Raji (cell line): Measurements from ENCODE around the gene IL1RL1.

Experiments used
- POLR2A ChIP-seq: IDR thresholded peaks from 2 replicates; pipeline ENCODE4 v1.6.1; 2011; ENCODE audit warnings: low read depth, low read length, control low read depth; ENCODE audit not compliant: insufficient read depth

IL1RL1 gene

DNA sequence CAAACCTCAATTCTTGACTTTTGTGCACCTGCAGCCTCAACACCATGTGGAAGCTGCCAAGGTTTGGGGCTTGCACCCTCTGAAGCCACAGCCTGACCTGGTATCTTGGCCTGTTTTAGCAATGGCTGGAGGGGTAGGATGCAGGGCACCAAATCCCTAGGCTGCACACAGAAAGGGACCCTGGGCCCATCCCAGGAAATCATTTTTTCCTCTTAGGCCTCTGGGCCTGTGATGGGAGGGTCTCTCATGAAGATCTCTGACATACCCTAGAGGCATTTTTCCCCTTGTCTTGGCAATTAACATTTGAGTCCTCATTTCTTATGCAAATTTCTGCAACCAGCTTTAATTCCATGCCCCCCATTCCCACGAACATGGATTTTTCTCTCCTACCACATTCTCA is 54.4 kb downstream of the IL1RL1 start:
- TF ChIP-seq POLR2A = no peak

DNA sequence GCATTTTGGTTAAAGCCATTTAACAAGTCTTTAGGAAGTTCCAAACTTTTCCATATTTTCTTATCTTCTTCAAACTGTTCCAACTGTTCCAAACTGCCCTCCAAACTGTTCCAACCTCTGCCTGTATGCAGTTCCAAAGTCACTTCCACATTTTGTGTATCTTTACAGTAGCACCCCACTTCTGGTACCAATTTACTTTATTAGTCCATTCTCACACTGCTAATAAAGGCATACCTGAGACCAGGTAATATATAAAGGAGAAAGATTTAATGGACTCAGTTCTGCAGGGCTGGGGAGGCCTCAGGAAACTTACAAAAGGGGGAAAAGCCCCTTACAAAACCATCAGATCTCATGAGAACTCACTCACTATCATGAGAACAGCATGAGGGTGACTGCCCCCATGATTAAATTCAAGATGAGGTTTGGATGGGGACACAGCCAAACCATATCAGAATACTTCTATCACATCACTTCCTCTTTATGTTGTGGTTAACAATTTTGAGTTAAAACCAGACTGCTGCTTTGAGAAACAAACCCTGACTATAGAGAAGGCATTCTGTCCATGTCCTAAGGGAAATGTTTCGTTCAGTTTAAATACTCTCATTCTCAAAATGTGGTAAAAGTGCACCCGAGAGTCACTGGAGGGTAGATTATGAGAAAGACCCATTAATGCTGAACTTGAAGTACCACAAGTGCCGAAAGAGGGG is 55.2 kb downstream of the IL1RL1 start:
- TF ChIP-seq POLR2A = no peak

DNA sequence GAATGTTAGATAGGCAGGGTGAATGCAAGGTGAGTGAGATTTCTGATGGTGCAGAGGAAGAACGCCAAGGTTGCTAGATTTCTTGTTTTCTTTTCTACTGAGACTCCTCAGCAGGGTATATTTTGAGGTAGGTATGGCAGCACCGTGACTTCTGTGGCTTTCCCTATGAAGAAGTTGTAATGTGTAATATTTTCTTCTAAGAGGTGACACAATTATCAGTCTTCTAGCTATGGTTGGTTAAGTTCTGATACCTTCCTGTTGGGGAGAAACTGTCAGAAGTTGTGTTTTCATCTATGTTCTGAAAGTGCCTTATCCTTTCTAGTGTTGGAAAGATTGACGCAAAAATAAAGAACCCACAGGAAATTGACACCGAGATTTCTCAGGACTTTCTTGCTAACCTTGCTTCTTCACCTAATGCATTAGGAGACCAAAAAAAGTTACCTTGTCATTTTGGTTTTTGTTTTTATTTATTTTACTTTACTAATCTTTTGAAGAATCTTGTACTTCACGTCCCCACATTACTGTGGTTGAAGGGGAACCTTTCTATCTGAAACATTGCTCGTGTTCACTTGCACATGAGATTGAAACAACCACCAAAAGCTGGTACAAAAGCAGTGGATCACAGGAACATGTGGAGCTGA is 56.1 kb downstream of the IL1RL1 start:
- no peak for TF ChIP-seq POLR2A

DNA sequence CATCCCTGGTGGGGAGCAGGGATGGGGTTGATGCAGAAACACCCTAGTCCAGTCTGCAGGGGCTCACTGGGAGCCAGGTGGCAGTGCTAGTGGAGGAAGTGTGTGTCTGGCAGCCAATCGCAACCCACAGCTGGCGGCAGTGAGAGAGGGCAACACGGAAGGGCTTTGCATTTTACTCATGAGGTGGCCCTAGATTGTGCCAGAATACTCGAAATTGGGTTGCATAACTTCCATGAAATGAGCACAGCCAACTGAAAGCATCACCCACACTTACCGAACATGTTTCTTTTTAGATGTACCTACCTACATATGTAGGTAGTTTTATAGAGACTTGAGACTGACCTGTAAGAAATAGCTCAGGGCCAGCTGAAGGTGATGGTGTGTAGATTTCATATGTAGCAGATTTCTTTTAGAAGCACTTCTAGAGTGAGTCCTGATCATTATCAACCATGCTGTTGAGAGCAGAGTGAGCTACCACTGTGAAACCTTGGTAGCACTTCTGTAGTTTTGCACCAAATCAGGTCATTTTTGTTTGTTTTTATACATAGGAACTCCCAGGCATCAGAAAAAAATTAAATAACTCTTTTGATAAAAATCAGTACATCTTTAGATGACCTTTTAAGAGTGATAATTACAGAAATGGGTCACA is 57.2 kb downstream of the IL1RL1 start:
- no peak for TF ChIP-seq POLR2A

DNA sequence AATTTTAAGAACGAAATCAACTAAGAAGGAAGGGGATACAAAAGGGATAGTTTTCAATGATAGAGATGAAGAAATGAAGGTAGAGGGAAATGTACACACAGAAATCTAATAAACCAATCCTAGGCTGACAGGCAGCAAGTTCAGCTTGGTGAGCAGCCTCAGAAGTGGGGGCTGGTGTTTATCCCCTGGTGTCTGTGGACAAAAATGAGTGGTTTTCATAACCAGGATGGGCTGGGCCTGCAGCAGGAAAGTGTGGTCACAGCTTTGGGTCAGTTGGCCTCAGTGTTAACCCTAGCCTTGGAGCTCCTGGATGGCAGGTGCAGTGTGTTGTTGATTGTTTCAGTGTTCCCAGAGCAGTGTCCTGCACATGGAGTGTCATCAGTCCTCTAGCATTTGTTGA is 58.5 kb downstream of the IL1RL1 start:
- no peak for TF ChIP-seq POLR2A

DNA sequence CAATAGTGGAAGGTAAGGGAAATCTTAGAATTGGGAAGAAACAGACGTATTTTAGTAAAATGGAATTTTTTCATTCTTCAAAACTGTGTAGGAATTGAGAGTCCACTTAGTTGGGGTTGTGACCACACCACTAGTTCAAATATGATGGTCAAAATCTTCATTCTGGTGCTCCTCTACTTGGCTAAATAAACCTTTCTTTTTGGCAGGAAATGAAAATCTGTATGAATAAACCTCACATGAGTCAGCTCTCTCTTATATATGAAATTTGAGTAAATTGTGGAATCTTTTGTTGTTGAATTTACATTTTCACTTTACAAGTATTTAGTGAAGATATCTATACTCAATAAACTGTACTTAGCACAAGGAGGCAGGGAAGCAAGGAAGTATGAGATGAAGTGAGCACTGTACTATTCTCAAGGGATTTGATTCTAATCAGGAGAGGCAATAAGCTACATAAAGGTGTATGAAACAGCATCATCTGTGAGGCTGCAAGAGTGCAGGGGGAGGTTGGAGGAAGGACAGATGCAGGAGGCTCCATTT is 64.8 kb downstream of the IL1RL1 start:
- no peak for TF ChIP-seq POLR2A

DNA sequence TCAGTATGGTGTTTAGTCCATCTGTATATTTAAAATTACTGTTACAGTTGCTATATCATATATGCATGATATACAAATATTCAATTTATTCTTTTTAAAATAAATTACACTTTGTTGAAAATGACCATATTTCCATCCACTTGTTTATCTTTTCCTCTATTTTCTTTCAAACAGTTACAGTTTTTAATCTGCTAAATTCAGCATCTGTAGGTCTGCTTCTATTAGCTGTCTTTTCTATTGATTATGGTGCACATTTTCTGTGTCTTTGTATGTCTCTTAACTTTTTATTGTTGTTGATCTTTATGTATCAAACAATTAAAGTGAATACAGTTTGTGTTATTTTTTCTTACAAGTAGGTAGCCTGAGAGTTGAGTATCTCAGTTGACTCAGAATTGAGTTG is 72.4 kb downstream of the IL1RL1 start:
- no peak for TF ChIP-seq POLR2A

DNA sequence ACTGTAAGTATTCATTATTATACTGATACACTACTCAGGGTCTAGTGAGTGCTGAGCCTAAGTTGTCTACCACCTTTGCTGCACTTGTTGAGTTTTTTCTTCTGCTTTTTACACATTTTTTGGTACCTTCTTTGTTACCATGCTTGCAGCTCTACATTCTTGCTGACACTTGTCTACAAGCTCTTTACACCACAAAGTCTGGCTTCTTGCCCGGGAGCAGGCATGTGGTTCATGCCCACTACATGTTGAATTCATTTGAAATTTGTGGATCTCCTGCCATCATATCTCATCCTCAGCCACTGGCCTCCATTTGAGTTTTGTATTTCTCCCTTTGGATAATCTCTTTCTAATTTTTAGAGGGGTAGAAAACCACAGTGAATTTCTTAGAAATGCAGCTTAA is 74.2 kb downstream of the IL1RL1 start:
- TF ChIP-seq POLR2A = no peak

DNA sequence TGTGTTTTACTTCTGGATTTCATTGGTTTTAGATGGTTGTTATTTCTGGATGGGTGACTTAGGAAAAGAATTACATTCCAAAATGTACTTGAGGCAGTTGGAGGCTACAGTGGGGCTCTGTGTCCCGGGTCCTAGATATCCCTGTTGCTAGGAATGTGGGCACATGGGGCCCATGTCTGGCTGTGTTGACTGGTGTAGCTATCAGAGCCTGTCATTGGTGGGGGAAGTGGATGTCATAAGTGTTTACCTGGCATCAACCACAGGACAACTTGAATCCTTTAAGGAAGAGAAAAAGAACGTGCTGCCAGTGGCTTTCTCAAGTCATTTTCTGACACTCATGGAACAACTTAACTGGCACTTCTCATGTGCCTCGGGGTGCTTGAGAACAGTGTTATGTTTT is 74.6 kb downstream of the IL1RL1 start:
- TF ChIP-seq POLR2A = no peak

DNA sequence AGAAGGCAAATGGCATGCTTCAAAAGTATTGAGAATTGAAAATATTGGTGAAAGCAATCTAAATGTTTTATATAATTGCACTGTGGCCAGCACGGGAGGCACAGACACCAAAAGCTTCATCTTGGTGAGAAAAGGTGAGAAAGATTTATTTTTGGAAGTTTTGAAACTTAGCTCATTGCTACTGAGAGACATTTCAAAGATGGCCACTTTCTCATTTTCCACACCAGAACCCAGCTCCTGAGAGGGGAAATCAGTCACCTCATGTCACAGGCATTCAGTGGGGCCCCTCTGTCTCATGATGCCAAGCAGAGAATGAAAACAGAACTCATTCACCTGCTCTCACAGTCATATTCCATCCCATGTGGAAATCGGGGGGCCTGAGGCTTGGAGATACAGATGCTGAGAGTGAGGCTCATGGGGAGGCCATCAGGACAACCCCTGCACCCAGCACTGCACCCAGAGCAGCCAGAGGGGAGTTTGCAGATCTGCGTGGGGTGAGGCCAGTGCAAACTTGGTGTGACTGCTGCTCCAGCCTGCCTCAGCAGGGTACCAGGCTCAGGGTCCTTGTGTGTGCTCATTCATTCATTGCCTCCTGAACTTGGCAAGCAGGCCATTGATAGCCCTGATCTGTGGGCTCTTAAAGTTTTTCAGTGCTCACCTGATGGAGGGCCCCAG is 75.6 kb downstream of the IL1RL1 start:
- TF ChIP-seq POLR2A = no peak

DNA sequence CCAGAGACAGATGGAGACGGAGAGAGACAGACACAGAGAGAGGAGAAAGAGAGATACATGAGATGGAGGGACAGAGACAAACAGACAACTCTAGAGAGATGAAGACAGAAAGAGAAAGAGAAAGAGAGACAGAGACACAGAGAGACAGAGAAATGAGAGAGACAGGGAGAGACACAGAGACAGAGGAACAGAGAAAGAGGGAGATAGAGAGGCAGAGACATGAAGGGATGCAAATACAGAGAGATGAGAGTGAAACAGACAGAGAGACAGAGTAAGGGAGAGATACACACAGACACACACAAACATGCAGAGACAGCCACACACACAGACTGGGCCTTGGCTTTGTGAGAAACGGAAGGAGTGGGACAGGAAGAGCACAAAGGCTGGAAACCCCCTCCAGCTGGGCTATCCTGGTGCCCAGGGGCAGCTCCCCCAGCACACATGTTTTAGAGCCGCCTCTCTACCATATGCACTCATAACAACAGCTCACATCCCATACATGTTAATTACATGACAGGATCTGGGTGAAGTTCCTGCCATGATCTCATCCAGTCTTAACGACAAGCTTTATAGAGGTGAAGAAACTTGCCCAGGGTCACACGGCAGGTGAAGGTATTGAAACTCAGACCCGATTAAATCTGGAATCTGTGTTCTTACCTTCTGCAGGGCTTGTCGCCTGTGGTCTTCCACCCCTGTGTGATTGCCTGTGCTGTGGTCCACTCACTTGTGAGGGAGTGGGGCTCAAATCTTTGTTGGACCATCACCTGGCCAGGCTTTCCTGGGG is 76.6 kb downstream of the IL1RL1 start:
- TF ChIP-seq POLR2A = no peak

DNA sequence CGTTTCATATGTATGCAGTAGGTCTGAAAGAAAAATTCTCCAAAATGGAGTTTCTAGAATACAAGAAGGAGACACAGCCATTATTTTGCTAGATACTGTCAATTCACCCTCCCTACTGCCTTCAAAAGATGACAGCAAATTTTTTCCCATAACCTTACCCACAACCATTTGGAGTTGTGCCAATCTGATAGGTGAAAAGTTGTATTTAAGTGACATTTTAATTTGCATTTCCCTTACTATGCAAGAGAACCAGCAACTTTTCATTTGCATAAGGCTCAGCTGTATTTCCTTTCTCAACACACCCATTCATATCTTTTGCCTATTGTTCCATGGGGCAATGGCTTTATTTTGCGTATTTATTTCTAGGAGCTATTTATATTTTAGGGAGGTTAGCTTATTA is 80.2 kb downstream of the IL1RL1 start:
- TF ChIP-seq POLR2A = no peak

DNA sequence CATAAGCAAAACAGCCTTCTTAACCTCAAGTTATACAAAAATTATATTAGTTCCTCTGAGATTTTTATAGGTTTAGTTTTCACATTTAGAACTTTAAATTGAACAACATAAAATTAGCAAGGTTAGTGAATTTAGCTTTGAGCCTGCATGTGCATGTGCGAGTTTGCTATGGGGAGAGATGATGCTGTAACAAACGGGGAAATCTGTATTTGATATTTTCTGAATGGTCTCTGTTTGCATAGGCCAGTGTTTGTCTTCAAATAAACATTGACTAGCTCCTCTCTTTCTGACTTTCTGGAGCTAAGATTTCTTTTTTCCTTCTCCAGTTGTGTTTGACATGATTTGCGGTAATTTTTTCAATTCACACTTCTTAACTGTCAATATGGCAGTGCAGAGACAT is 80.7 kb downstream of the IL1RL1 start:
- TF ChIP-seq POLR2A = no peak

DNA sequence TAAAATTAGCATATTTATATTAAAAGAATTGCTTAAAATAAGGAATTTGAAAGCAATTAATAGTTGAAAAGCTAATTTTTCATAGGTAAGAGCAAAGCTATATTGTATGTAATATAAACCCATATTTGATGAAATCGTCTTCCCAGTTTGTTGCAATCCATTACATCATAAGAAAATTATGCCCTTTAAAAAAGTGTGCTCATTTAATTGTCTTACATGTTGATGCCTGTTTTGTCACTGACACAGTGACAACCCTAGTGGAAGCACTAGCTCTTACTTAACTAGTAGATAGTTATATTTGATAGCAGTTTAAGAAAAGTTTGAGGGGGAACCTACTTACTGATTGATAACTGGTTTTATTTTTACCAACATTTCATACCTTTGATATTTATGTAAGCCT is 81.6 kb downstream of the IL1RL1 start:
- no peak for TF ChIP-seq POLR2A

DNA sequence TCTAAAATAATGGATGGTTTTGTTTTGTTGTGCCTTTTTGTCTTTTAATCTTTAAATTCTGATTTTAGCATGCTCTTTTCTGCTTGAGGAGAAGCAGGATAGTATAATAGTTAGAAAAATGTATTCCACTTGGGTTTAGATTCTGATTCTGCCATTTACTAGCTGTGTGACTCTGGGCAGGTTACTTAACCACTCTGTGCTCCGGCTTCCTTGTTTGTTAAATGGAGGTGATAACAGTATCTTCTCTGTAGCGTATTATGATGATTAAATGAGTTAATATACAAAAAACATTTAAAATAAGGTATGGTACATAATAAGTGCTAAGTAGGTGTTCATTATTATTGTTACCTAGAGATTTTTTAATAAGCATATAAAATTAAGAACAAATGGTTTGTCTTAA is 84.6 kb downstream of the IL1RL1 start:
- TF ChIP-seq POLR2A = no peak
